GM12878 (cell line): ENCODE results near the gene EPHB1. TPM values are rescaled to one million over a fixed set of nuclear protein-coding genes. Genes with fewer than 3 reads are reported as not detected.

Experiments
- ATAC-seq: fragments of 200-7000 bp; cut with Tn5 transposase; 3 replicates; pipeline ENCODE4 v1.9.1; 2020; ENCODE audit warnings: mild to moderate bottlenecking, moderate library complexity
- BruUV-seq: library from RNA; stranded (reverse); fragments of 400-500 nt; replicated peaks from 2 replicates; lab custom pipeline; 2021; lab: Mats Ljungman, UMichigan
- CTCF ChIA-PET: fragments of 300-600 bp; sonication (Branson Sonifier 250); formaldehyde crosslinking; extraction: SDS; loops from one replicate; lab custom pipeline; 2021; ENCODE audit warnings: inconsistent platforms; lab: Yijun Ruan, JAX
- POLR2A ChIA-PET: fragments of 350-600 bp; formaldehyde crosslinking; extraction: SDS; loops from one replicate; lab custom pipeline; 2021; ENCODE audit warnings: inconsistent platforms; lab: Charles Lee
- RAD21 ChIA-PET: fragments of 300-600 bp; sonication (Branson Sonifier 250); formaldehyde crosslinking; loops from one replicate; lab custom pipeline; 2023; ENCODE audit warnings: antibody characterized with exemption; ENCODE audit not compliant: unreplicated experiment; lab: Charles Lee
- SMC1A ChIA-PET: fragments of 300-600 bp; sonication (Branson Sonifier 250); formaldehyde crosslinking; loops from one replicate; lab custom pipeline; 2023; ENCODE audit not compliant: unreplicated experiment, uncharacterized antibody; lab: Charles Lee
- DNase-seq: peaks from one replicate; pipeline ENCODE4 v3.0.0-alpha.2; 2011; ENCODE audit warnings: low read depth, low spot score
- FAIRE-seq: peaks from 3 replicates; lab custom pipeline; 2011; peaks lifted over from hg19 to GRCh38; lab: Jason Lieb, UNC
- H2AFZ ChIP-seq: 2 replicates; pipeline ENCODE4 v1.6.0; 2011; ENCODE audit warnings: low read depth, low read length, control low read depth; ENCODE audit not compliant: control insufficient read depth
- H3K27ac ChIP-seq: 2 replicates; pipeline ENCODE4 v1.5.1; 2011; ENCODE audit warnings: control low read depth; ENCODE audit not compliant: control insufficient read depth, insufficient read depth
- H3K27me3 ChIP-seq, 2 experiments: replicated peaks in 1 of 2; 2 replicates each; pipeline versions ENCODE4 v1.6.0 to v1.6.1; 2011; ENCODE audit warnings: low read length in 1 of 2; ENCODE audit not compliant: control insufficient read depth in 2 of 2, insufficient read depth in 2 of 2
- H3K36me3 ChIP-seq, 2 experiments: 2 replicates each; pipeline ENCODE4 v1.5.1; 2011; ENCODE audit warnings: low read length in 1 of 2; ENCODE audit not compliant: control insufficient read depth in 2 of 2, insufficient read depth in 2 of 2
- H3K4me1 ChIP-seq: 2 replicates; pipeline ENCODE4 v1.6.1; 2011; ENCODE audit warnings: mild to moderate bottlenecking, low read length, moderate library complexity, mixed read lengths; ENCODE audit not compliant: control insufficient read depth, insufficient read depth
- H3K4me2 ChIP-seq: 2 replicates; pipeline ENCODE4 v1.6.0; 2011; ENCODE audit warnings: control low read depth; ENCODE audit not compliant: control insufficient read depth, insufficient read depth
- H3K4me3 ChIP-seq: fragments of 200-600 bp; sonication (generic); 2 replicates; pipeline ENCODE4 v1.5.1; 2016
- H3K79me2 ChIP-seq: 2 replicates; pipeline ENCODE4 v1.6.0; 2011; ENCODE audit warnings: low read length; ENCODE audit not compliant: control insufficient read depth, insufficient read depth
- H3K9ac ChIP-seq: 2 replicates; pipeline ENCODE4 v1.8.0; 2011; ENCODE audit warnings: low read length, control low read depth, mixed read lengths; ENCODE audit not compliant: control insufficient read depth, insufficient read depth
- H3K9me3 ChIP-seq: replicated peaks from 3 replicates; pipeline ENCODE4 v1.5.1; 2011; ENCODE audit warnings: mild to moderate bottlenecking, low read length; ENCODE audit not compliant: control insufficient read depth, insufficient read depth
- H4K20me1 ChIP-seq: 2 replicates; pipeline ENCODE4 v1.6.0; 2011; ENCODE audit not compliant: control insufficient read depth, insufficient read depth
- ASH2L ChIP-seq: fragments of 300-600, 200-600 bp; sonication (generic); IDR thresholded peaks from 2 replicates; pipeline ENCODE4 v1.6.1; 2017; ENCODE audit warnings: low read depth, mild to moderate bottlenecking, borderline replicate concordance
- CBX5 ChIP-seq: sonication (generic); IDR thresholded peaks from 2 replicates; pipeline ENCODE4 v1.6.1; 2016; ENCODE audit warnings: low read depth, moderate library complexity, mild to moderate bottlenecking, inconsistent platforms
- CHD2 ChIP-seq: IDR thresholded peaks from 2 replicates; pipeline ENCODE4 v1.6.1; 2011; ENCODE audit warnings: low read depth, low read length, improper control_type of control experiment, borderline replicate concordance
- CHD4 ChIP-seq: fragments of 200-600 bp; sonication (generic); IDR thresholded peaks from 2 replicates; pipeline ENCODE4 v1.6.1; 2016; ENCODE audit warnings: mild to moderate bottlenecking
- DPF2 ChIP-seq: fragments of 450-650 bp; IDR thresholded peaks from 2 replicates; pipeline ENCODE4 v1.6.1; 2017; ENCODE audit warnings: mild to moderate bottlenecking
- E2F8 ChIP-seq: fragments of 450-650 bp; IDR thresholded peaks from 2 replicates; pipeline ENCODE4 v1.6.1; 2018; ENCODE audit warnings: mild to moderate bottlenecking, low read depth, moderate library complexity; ENCODE audit not compliant: partially characterized antibody
- HDAC6 ChIP-seq: fragments of 200-600 bp; sonication (generic); IDR thresholded peaks from one replicate; pipeline ENCODE4 v1.8.0; 2017; ENCODE audit warnings: antibody characterized with exemption; ENCODE audit not compliant: unreplicated experiment
- HDGF ChIP-seq: fragments of 450-650 bp; IDR thresholded peaks from 2 replicates; pipeline ENCODE4 v1.6.1; 2016; ENCODE audit warnings: antibody characterized with exemption
- IKZF1 ChIP-seq: fragments of 450-650 bp; conservative IDR thresholded peaks from 2 replicates; pipeline ENCODE4 v1.6.1; 2017; ENCODE audit warnings: antibody characterized with exemption, mild to moderate bottlenecking
- PAX8 ChIP-seq: fragments of 450-650 bp; IDR thresholded peaks from 2 replicates; pipeline ENCODE4 v1.6.1; 2017; ENCODE audit warnings: mild to moderate bottlenecking, moderate library complexity
- RUNX3 ChIP-seq: IDR thresholded peaks from 2 replicates; pipeline ENCODE4 v1.6.1; 2012; ENCODE audit warnings: low read length, inconsistent platforms
- SIX5 ChIP-seq: IDR thresholded peaks from 2 replicates; pipeline ENCODE4 v1.6.1; 2011; ENCODE audit warnings: mild to moderate bottlenecking, low read depth, low read length, moderate library complexity; ENCODE audit not compliant: severe bottlenecking
- SMAD5 ChIP-seq: IDR thresholded peaks from 2 replicates; pipeline ENCODE4 v1.6.1; 2016; ENCODE audit warnings: antibody characterized with exemption, low read depth
- SREBF1 ChIP-seq: IDR thresholded peaks from 2 replicates; pipeline ENCODE4 v1.6.1; 2012; ENCODE audit warnings: mild to moderate bottlenecking, low read length
- SRF ChIP-seq, 2 experiments: IDR thresholded peaks; 2 replicates each; pipeline ENCODE4 v1.6.1; 2011; ENCODE audit warnings: low read depth in 2 of 2, low read length in 2 of 2, mild to moderate bottlenecking in 1 of 2, moderate library complexity in 1 of 2
- STAT3 ChIP-seq: IDR thresholded peaks from 2 replicates; pipeline ENCODE4 v1.6.1; 2011; ENCODE audit warnings: low read depth, low read length, improper control_type of control experiment
- TAF1 ChIP-seq: IDR thresholded peaks from 2 replicates; pipeline ENCODE4 v1.6.1; 2011; ENCODE audit warnings: mild to moderate bottlenecking, low read depth, low read length, borderline replicate concordance
- WRNIP1 ChIP-seq: IDR thresholded peaks from 2 replicates; pipeline ENCODE4 v1.6.1; 2011; ENCODE audit warnings: low read depth, low read length, improper control_type of control experiment, borderline replicate concordance
- ZZZ3 ChIP-seq: IDR thresholded peaks from 2 replicates; pipeline ENCODE4 v1.6.1; 2011; ENCODE audit warnings: low read depth; ENCODE audit not compliant: control insufficient read depth, insufficient read length
- WGBS: methylation state at CpG from one replicate; pipeline ENCODE4 v1.1.6; 2016; ENCODE audit warnings: low lambda C conversion rate; ENCODE audit not compliant: insufficient replicate concordance, insufficient coverage; ENCODE audit errors: missing lambda C conversion rate; 5-methylcytosine and 5-hydroxymethylcytosine counted together
- in situ Hi-C: fragments of 300-500 bp; cut with MboI; formaldehyde crosslinking; loops from 9 replicates; pipeline ENCODE4 v1.14.3; 2018; ENCODE audit warnings: mixed read lengths
- intact Hi-C: fragments of 100-400 bp; cut with micrococcal nuclease; formaldehyde crosslinking; loops from one replicate; pipeline ENCODE4 v1.14.2; 2022; ENCODE audit not compliant: unreplicated experiment
- polyA plus RNA-seq, 11 experiments: library from polyadenylated mRNA; depleted of rRNA in 4 of 11; unstranded in 6 of 11; stranded (reverse) in 5 of 11; fragments of >200 nt; fragmentation: Nextera tagmentation in 4 of 11; fragmentation: Illumina TruSeq in 1 of 11; extraction: Ambion mirVana in 4 of 11; extraction: Trizol in 1 of 11; gene quantifications; 1 replicate in 1 of 11; 2 replicates in 10 of 11; pipeline versions ENCODE4 v1.2.1 to v1.2.3, GENCODE V29; 2011 to 2016; ENCODE audit warnings: inconsistent platforms in 2 of 11, missing spikeins in 2 of 11, low read depth in 1 of 11
- total RNA-seq, 4 experiments: library from RNA; depleted of rRNA in 3 of 4; stranded (reverse); fragments of >200 nt in 3 of 4; fragmentation: Illumina TruSeq in 1 of 4; extraction: Trizol in 1 of 4; gene quantifications; 2 replicates each; pipeline versions ENCODE4 v1.2.1 to v1.2.3, GENCODE V29; 2013 to 2021

EPHB1 gene
- total and polyA plus RNA-seq, 10 of the 15 experiments (the other 5 are each of a cell fraction or from before 2014, with no cell fraction given) = 0.33 to 23.8 (median 1.2) TPM

- TF ChIP-seq ZZZ3 = no peak
- TF ChIP-seq HDGF = no peak
- no peak for TF ChIP-seq CHD4
- TF ChIP-seq SRF (IDR thresholded peaks at IDR 0.05; ENCODE audit: low read depth in 2 of 2, low read length in 2 of 2) = no peak
- TF ChIP-seq HDAC6 = no peak
- TF ChIP-seq IKZF1 = peak; percentile 59
- 0 out of 2 replicates have a peak, but pooled peaks have one; percentile 47 for TF ChIP-seq PAX8
- TF ChIP-seq CHD2 = peak; percentile 31; the same call in 1 of the 2 replicates
- no peak for TF ChIP-seq TAF1
- TF ChIP-seq DPF2 = no peak
- no peak for TF ChIP-seq RUNX3
- no peak for TF ChIP-seq STAT3
- no peak for TF ChIP-seq SREBF1
These were observed 3.7 kb downstream of the EPHB1 start (continued) for GRCh38 chr3:134798681-134799311.

GRCh38 chr3:134799393-134799792 is 4.3 kb downstream of the EPHB1 start:
- Histone ChIP-seq H3K4me3 (peak overlapping the region; percentile 74), H4K20me1 (no peaks in the 10 kb centered on the region), H3K9me3 (no peaks in the 10 kb centered on the region)
- ChIA-PET SMC1A (interaction anchor here (0.6 to 14.4 kb wide), 14 partner anchors 9 to 704 kb away, joined by 3 to 110 read pairs (median 5); no protein-coding TSS in a partner anchor), CTCF (interaction anchor here (0.8 to 5.0 kb wide), 6 partner anchors 10 to 98 kb away, joined by 3 to 29 read pairs (median 8); no protein-coding TSS in a partner anchor), RAD21 (interaction anchor here (0.7 to 10.5 kb wide), 8 partner anchors 10 to 426 kb away, joined by 3 to 146 read pairs (median 28); no protein-coding TSS in a partner anchor)
- intact Hi-C loops = loop anchor here (1.0 to 5.0 kb wide), 3 partner anchors 38 to 178 kb away; no protein-coding TSS in a partner anchor
- DNase-seq = no peak
- TF ChIP-seq E2F8 (no peak), ASH2L (no peak), CBX5 (no peak), WRNIP1 (no peak), SMAD5 (no peak), CHD2 (no peak), SIX5 (no peak)
- TF ChIP-seq, all 136 proteins: peak for 0
- POLR2A ChIA-PET = interaction anchor here (0.6 to 2.2 kb wide), 3 partner anchors 11 to 63 kb away, joined by 3 to 8 read pairs (median 7); no protein-coding TSS in a partner anchor
- ATAC-seq (no peak), FAIRE-seq (no peak)
- H2AFZ ChIP-seq = no peak overlapping the region
- peak overlapping the region; percentile 14; the same call in 1 of the 2 replicates for H3K27ac ChIP-seq
- H3K9ac ChIP-seq = no peak overlapping the region
- no TSS peak for BruUV-seq
- H3K27me3 ChIP-seq = no peaks in the 10 kb centered on the region; a peak in 1 of 4 replicates
- in situ Hi-C loops = loop anchor here (10.0 to 25.0 kb wide), 2 partner anchors 445 to 1088 kb away; no protein-coding TSS in a partner anchor
- peak overlapping the region; percentile 51 for H3K4me2 ChIP-seq
- H3K36me3 ChIP-seq = no peaks in the 10 kb centered on the region
- peaks cover 20% of the 10 kb centered on the region for H3K4me1 ChIP-seq
- 78% methylated on average over 6 of the region's 6 CpGs for WGBS
- H3K79me2 ChIP-seq = peaks cover 83% of the 10 kb centered on the region
